AG08395 (cell line): ENCODE results near the gene PRELID2.
A peak's percentile ranks its signal among the peaks of the same experiment; 100 is the strongest.
"Not testable (repeated sequence)": the region's sequence is repeated elsewhere in the genome, so short reads cannot be mapped to it uniquely, and the experiment has no call there.

Source experiments
- DNase-seq: peaks from one replicate; pipeline ENCODE4 v3.0.0; 2012; ENCODE audit warnings: mixed read lengths, low spot score

Gene PRELID2

DNA sequence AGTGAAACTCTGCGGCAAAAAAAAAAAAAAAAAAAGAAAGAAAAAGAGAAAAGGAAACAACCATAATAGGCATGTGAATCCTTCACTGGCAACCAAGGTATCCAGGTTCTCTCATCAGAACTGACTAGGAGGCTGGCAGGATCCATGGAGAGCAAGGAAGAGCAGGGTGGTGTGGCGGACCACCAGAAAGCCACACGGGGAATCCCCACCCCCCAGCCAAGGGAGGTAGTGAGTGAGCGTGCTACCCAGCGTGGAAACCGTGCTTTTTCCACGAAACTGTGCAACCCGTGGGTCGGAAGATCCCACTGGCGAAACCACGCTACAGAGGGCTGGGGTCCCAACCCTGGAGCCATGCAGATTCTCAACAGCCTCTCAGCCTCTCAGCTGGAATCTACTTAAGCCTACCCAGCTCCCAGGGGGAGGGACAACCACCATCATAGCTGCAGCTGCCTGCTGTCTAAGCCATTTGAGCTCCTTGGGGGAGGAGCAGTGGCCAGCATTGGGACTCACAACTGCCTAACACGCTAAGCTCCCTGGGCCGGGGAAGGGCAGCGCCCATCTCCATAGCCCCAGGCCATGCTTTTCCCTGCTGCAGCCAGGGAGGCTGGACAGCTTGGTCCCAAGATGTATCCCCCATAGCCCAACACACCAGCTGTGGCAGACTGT is 91.6 kb downstream of the PRELID2 start:
- DNase-seq: no peak

DNA sequence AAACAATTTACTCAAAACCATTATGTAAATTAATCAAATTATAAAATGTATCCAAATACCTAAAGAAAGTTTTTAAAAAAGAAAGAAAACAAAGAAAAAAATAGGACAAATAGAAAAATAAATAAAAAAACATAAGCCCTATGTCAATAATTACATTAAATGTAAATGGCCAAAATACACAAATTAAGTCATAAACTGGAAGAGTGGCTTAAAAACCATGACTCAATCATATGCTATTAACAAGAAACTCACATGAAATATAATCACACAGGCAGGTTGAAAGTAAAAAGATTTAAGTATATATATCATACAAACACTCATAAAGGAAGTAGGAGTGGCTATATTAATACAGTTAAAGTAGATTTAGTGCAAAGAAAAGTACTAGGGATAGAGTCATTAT is 95.3 kb downstream of the PRELID2 start:
- DNase-seq: no peak

DNA sequence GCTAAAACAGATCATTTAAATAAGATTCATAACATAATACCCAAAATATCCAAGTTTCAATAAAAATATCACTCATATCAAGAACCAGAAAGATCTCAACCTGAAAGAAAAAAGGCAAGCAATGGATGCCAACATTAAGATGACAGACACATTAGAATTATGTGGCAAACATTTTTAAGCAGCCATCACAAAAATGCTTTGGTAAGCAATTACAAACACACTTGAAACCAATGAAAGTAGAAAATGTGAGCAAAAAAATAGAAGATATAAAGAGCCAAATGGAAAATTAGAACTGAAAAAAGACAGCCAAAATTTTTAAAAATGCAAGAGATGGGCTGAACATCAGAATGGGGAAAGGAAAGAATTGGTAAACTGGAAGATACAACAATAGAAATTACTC is 96.9 kb downstream of the PRELID2 start:
- DNase-seq: no peak

DNA sequence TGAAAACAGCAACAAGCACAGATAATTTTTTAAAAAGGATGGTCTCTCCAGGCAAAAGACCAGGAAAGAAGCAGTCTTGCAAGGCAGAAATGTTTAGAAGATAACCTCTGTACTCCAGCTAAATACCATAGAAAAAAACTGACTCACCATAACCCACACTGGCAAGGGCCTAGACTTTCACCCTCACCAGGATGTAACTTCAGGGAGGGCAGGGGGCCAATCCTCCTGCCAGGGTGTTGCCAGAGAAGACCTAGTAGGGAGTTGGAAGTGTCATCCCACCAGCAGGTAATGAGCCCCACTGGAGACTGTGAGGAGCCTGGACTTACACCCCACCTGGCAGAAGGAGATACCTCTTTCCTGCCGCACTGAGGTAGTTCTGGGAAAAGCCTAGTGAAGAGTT is 97.6 kb downstream of the PRELID2 start:
- no peak for DNase-seq

- not testable (repeated sequence) for DNase-seq
Observed at GRCh38 chr5:145729956-145730355, 105.2 kb downstream of the PRELID2 start.

- DNase-seq: no peak
Observed at GRCh38 chr5:145723516-145723915, 111.6 kb downstream of the PRELID2 start.

DNA sequence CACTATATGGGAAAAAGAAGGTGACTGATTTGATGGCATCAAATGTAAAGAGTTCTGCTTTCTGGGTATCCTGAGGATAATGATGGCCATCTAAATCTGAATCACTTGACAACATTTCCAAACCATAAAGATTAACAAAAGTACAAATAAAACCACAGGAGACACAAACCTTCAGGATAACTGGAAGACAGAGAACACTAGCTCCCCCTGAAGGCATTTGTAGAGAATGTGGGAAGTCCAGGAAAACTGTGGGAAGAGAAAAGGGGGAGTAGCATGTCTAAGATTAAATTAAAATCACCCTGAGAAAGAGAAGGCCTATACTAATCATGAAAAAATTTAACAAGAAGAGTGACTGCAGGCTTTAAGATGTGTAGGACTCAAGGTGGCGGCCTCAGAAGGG is 116.2 kb downstream of the PRELID2 start:
- DNase-seq: peak; percentile 29

DNA sequence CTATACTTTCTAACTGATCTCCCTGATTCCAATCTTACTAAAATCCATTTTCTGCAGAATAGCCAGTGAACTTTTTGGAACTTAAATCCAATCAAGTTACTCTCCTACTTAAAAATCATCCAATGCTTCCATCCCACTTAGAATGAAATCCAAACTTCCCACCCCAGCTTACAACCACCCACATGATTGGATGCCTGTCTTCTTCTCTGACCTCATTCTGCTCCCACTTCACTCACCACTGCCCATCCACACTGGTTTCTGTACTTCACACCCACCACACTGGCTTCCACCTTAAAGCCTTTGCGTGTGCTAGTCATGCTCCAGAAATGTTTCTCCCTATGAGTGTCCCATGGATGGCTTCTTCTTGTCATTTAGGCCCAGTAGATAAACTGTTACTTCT is 119.7 kb downstream of the PRELID2 start:
- no peak for DNase-seq

DNA sequence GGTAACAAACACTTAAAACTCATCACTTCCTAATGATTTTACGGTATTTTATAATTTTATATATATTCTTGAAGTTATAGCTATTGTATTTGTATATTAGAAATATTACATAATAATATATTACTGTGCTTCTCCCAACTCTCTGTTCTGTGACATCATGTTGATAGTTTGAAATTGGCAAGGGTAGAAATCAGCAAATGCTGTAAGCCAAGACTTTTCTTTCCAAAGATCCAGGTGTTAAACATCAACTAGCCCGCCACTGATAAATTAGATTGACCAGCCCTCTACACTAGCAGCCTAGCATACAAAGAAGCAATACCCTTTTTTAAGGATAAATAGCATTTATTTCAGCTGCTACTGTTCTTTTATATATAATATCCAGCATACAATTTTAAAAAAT is 122.9 kb downstream of the PRELID2 start:
- no peak for DNase-seq

- no peak for DNase-seq
Observed at GRCh38 chr5:145711417-145711816, 123.7 kb downstream of the PRELID2 start.
